Tibial nerve (tissue), 4 donors: ENCODE data around the gene EEF1AKMT3. TPM values are rescaled to one million over a fixed set of nuclear protein-coding genes. Genes with fewer than 3 reads are reported as not detected.
"Not testable (repeated sequence)": the region's sequence is repeated elsewhere in the genome, so short reads cannot be mapped to it uniquely, and the experiment has no call there.

ENCODE experiments used
- DNase-seq, 2 donors: peaks; one replicate each; pipeline ENCODE4 v3.0.0-alpha.2; 2019; ENCODE audit warnings: low spot score in 2 of 2
- H3K27ac ChIP-seq, 4 donors: fragments of 200-600 bp; sonication (generic) in 3 of 4; one replicate each; pipeline ENCODE4 v1.5.1; 2017 to 2019; ENCODE audit warnings: mild to moderate bottlenecking in 1 of 4
- H3K27me3 ChIP-seq, 2 donors: fragments of 200-600 bp; sonication (generic) in 1 of 2; one replicate each; pipeline versions ENCODE4 v1.5.1 to v1.6.0; 2017 to 2019
- H3K36me3 ChIP-seq, 3 donors: fragments of 200-600 bp; sonication (generic); one replicate each; pipeline ENCODE4 v1.5.1; 2018 to 2019
- H3K4me1 ChIP-seq, 4 donors: fragments of 200-600 bp; sonication (generic) in 3 of 4; one replicate each; pipeline ENCODE4 v1.5.1; 2017 to 2019
- H3K4me3 ChIP-seq, 4 donors: fragments of 200-600 bp; sonication (generic) in 3 of 4; one replicate each; pipeline ENCODE4 v1.5.1; 2017 to 2019; ENCODE audit warnings: mild to moderate bottlenecking in 1 of 4, moderate library complexity in 1 of 4
- H3K9me3 ChIP-seq, 4 donors: fragments of 200-600 bp; sonication (generic) in 3 of 4; one replicate each; pipeline ENCODE4 v1.5.1; 2017 to 2019
- CTCF ChIP-seq, 5 experiments: fragments of 200-600 bp in 3 of 5; fragments of 450-650 bp in 2 of 5; sonication (generic) in 3 of 5; IDR thresholded peaks; one replicate each; pipeline ENCODE4 v1.5.1; 2016 to 2019; ENCODE audit warnings: antibody characterized with exemption in 5 of 5, mild to moderate bottlenecking in 3 of 5, moderate library complexity in 2 of 5
- EP300 ChIP-seq, 2 donors: sonication (generic); formaldehyde crosslinking; IDR thresholded peaks; one replicate each; pipeline ENCODE4 v1.6.1; 2017; ENCODE audit warnings: antibody characterized with exemption in 2 of 2, mild to moderate bottlenecking in 1 of 2
- POLR2A ChIP-seq, 2 donors: fragments of 450-650 bp; IDR thresholded peaks; one replicate each; pipeline ENCODE4 v1.6.1; 2017; ENCODE audit warnings: antibody characterized with exemption in 2 of 2, mild to moderate bottlenecking in 2 of 2, moderate library complexity in 2 of 2
- WGBS, 2 donors: methylation state at CpG; one replicate each; pipeline ENCODE4 v1.1.5; 2018; 5-methylcytosine and 5-hydroxymethylcytosine counted together
- total RNA-seq, 4 donors: library from RNA; depleted of rRNA; stranded (reverse); fragments of >200 nt; gene quantifications; one replicate each; pipeline ENCODE4 v1.1.0, GENCODE V29; 2016

EEF1AKMT3 gene
- total RNA-seq, 4 donors from 2014 or later: 8.0 to 16.3 (median 9.6) TPM

GRCh38 chr12:57769594-57769993, 2.8 kb upstream of the EEF1AKMT3 start:
- 90 to 98% methylated on average over 10 to 11 of the region's 11 CpGs for WGBS, 2 donors
- H3K27ac ChIP-seq: no peak overlapping the region
- peaks cover 2 to 28% of the 10 kb centered on the region in 2 donors for H3K27me3 ChIP-seq
- no peak overlapping the region for H3K4me3 ChIP-seq
- DNase-seq: no peak
- TF ChIP-seq POLR2A (IDR thresholded peaks at IDR 0.05): no peak
- TF ChIP-seq EP300 (IDR thresholded peaks at IDR 0.05): no peak
- TF ChIP-seq CTCF (IDR thresholded peaks at IDR 0.05): no peak
- peaks cover 0 to 53% (median 35%) of the 10 kb centered on the region in 4 donors for H3K4me1 ChIP-seq
- no peaks in the 10 kb centered on the region for H3K9me3 ChIP-seq
- H3K36me3 ChIP-seq: peaks cover 0 to 34% (median 0%) of the 10 kb centered on the region in 3 donors

GRCh38 chr12:57770734-57771133, 1.7 kb upstream of the EEF1AKMT3 start:
- no peak for TF ChIP-seq EP300 (IDR thresholded peaks at IDR 0.05)
- TF ChIP-seq POLR2A (IDR thresholded peaks at IDR 0.05): no peak
- no peak for TF ChIP-seq CTCF (IDR thresholded peaks at IDR 0.05)
- Histone ChIP-seq H3K36me3 (peaks cover 0 to 41% (median 0%) of the 10 kb centered on the region in 3 donors), H3K27me3 (peaks cover 0 to 17% of the 10 kb centered on the region in 2 donors), H3K4me3 (no peak overlapping the region), H3K9me3 (no peaks in the 10 kb centered on the region), H3K27ac (no peak overlapping the region), H3K4me1 (peaks cover 0 to 42% (median 24%) of the 10 kb centered on the region in 4 donors)
- WGBS, 2 donors: 76 to 84% methylated on average over 4 of the region's 4 CpGs
- no peak for DNase-seq

- peak; percentile 65 to 90 for DNase-seq
- TF ChIP-seq EP300 (IDR thresholded peaks at IDR 0.05) (no peak), POLR2A (IDR thresholded peaks at IDR 0.05) (no peak), CTCF (IDR thresholded peaks at IDR 0.05) (no peak)
- Histone ChIP-seq H3K9me3 (no peaks in the 10 kb centered on the region), H3K27ac (peak overlapping the region; percentile 77 to 96 (median 89)), H3K27me3 (peaks cover 0 to 10% of the 10 kb centered on the region in 2 donors), H3K4me3 (peak overlapping the region; percentile 82 to 92 (median 88)), H3K36me3 (peaks cover 0 to 47% (median 0%) of the 10 kb centered on the region in 3 donors), H3K4me1 (peaks cover 0 to 35% (median 18%) of the 10 kb centered on the region in 4 donors)
- WGBS, 2 donors: 1 to 2% methylated on average over 16 of the region's 16 CpGs
Measured at GRCh38 chr12:57771236-57771872, 1.1 kb upstream of the EEF1AKMT3 start.

GRCh38 chr12:57771873-57772428, 463 bp upstream of the EEF1AKMT3 start, which contains the start of gene METTL1:
TSS of gene METTL1 (minus strand) at chr12:57772105. CDS start at chr12:57772083, 22 bp downstream.
- DNase-seq: peak; percentile 87 to 93
- 0% methylated on average over 13 to 18 of the region's 28 CpGs for WGBS, 2 donors

GRCh38 chr12:57774634-57775033, 2.2 kb downstream of the EEF1AKMT3 start:
- peaks cover 0 to 49% (median 0%) of the 10 kb centered on the region in 3 donors for H3K36me3 ChIP-seq
- 91 to 93% methylated on average over 11 of the region's 11 CpGs for WGBS, 2 donors
- not testable (repeated sequence) for H3K27ac ChIP-seq, H3K4me3 ChIP-seq, H3K27me3 ChIP-seq, H3K9me3 ChIP-seq, DNase-seq
- H3K4me1 ChIP-seq: peaks cover 0 to 25% (median 11%) of the 10 kb centered on the region in 4 donors

More at GRCh38 chr12:57771873-57772428, 463 bp upstream of the EEF1AKMT3 start, which contains the start of gene METTL1:
- Histone ChIP-seq H3K4me3 (peak within 1 kb of the TSS; percentile 82 to 92 (median 88)), H3K36me3 (peaks cover 0 to 52% (median 0%) of the 10 kb centered on the region in 3 donors), H3K27ac (peak within 1 kb of the TSS; percentile 77 to 96 (median 89)), H3K27me3 (peaks cover 0 to 5% of the 10 kb centered on the region in 2 donors), H3K9me3 (no peaks in the 10 kb centered on the region), H3K4me1 (peaks cover 0 to 29% (median 12%) of the 10 kb centered on the region in 4 donors)
- peak; percentile 40 to 59 for TF ChIP-seq POLR2A (IDR thresholded peaks at IDR 0.05)
- peak; percentile 88 to 90 for TF ChIP-seq EP300 (IDR thresholded peaks at IDR 0.05)
- peak in 2 of 5 experiments; percentile 14 to 50 for TF ChIP-seq CTCF (IDR thresholded peaks at IDR 0.05)
